Transverse colon (tissue), 4 donors: Measurements from ENCODE around the gene CDIPT.

ENCODE experiments used
- CTCF ChIP-seq, 5 experiments: fragments of 200-600 bp in 3 of 5; fragments of 450-650 bp in 2 of 5; sonication (generic) in 3 of 5; IDR thresholded peaks; 1 replicate in 2 of 5; 2 replicates in 3 of 5; pipeline ENCODE4 v1.5.1; 2016 to 2017; ENCODE audit warnings: antibody characterized with exemption in 5 of 5, inconsistent platforms in 3 of 5, mild to moderate bottlenecking in 2 of 5, moderate library complexity in 1 of 5
- POLR2A ChIP-seq: fragments of 450-650 bp; IDR thresholded peaks from one replicate; pipeline ENCODE4 v1.6.1; 2016; ENCODE audit warnings: antibody characterized with exemption, mild to moderate bottlenecking, moderate library complexity
- POLR2AphosphoS5 ChIP-seq, 3 donors: sonication (generic); formaldehyde crosslinking; IDR thresholded peaks; one replicate each; pipeline ENCODE4 v1.6.1; 2016; ENCODE audit warnings: antibody characterized with exemption in 3 of 3

- TF ChIP-seq CTCF (IDR thresholded peaks at IDR 0.05) (no peak), POLR2AphosphoS5 (IDR thresholded peaks at IDR 0.05) (no peak), POLR2A (no peak)
These were observed 13.7 kb upstream of the CDIPT start for GRCh38 chr16:29876594-29877249.
